MCF 10A (cell line): ENCODE results near the gene XYLT2. TPM values are rescaled to one million over a fixed set of nuclear protein-coding genes. Genes with fewer than 3 reads are reported as not detected.
"Not testable (repeated sequence)": the region's sequence is repeated elsewhere in the genome, so short reads cannot be mapped to it uniquely, and the experiment has no call there.

ENCODE experiments used
- BruUV-seq: library from RNA; stranded (reverse); fragments of 400-500 nt; replicated peaks from 2 replicates; lab custom pipeline; 2021; lab: Mats Ljungman, UMichigan
- CTCF ChIA-PET: fragments of 300-600 bp; sonication (Branson Sonifier 250); formaldehyde crosslinking; extraction: SDS; loops from one replicate; lab custom pipeline; 2021; ENCODE audit warnings: antibody characterized with exemption, inconsistent platforms; lab: Yijun Ruan, JAX
- POLR2A ChIA-PET: fragments of 300-600, 350-650 bp; sonication (Branson Sonifier 250); formaldehyde crosslinking; extraction: SDS; loops from one replicate; lab custom pipeline; 2020; ENCODE audit warnings: antibody characterized with exemption, inconsistent platforms; lab: Yijun Ruan, JAX
- DNase-seq: peaks from one replicate; pipeline ENCODE4 v3.0.0-alpha.2; 2018; ENCODE audit not compliant: unreplicated experiment
- H3K27ac Mint-ChIP-seq: one replicate; pipeline ENCODE4 v1.8.0; 2022; ENCODE audit warnings: mild to moderate bottlenecking, low read depth, mixed read lengths; ENCODE audit not compliant: unreplicated experiment
- H3K27me3 Mint-ChIP-seq: one replicate; pipeline ENCODE4 v1.8.0; 2022; ENCODE audit warnings: mixed read lengths; ENCODE audit not compliant: insufficient read depth, unreplicated experiment
- H3K36me3 Mint-ChIP-seq: one replicate; pipeline ENCODE4 v1.8.0; 2022; ENCODE audit warnings: mild to moderate bottlenecking, moderate library complexity, mixed read lengths; ENCODE audit not compliant: insufficient read depth, unreplicated experiment
- H3K4me1 Mint-ChIP-seq: one replicate; pipeline ENCODE4 v1.8.0; 2022; ENCODE audit warnings: mixed read lengths; ENCODE audit not compliant: insufficient read depth, unreplicated experiment
- H3K4me3 Mint-ChIP-seq: one replicate; pipeline ENCODE4 v1.8.0; 2022; ENCODE audit warnings: mild to moderate bottlenecking, moderate library complexity, mixed read lengths; ENCODE audit not compliant: unreplicated experiment
- H3K9me3 Mint-ChIP-seq: one replicate; pipeline ENCODE4 v1.8.0; 2022; ENCODE audit warnings: mixed read lengths; ENCODE audit not compliant: unreplicated experiment
- CTCF ChIP-seq: fragments of 200-600 bp; IDR thresholded peaks from one replicate; pipeline ENCODE4 v1.8.0; 2022; ENCODE audit warnings: antibody characterized with exemption, mild to moderate bottlenecking; ENCODE audit not compliant: unreplicated experiment
- intact Hi-C: fragments of 100-400 bp; cut with micrococcal nuclease; formaldehyde crosslinking; loops from 2 replicates; pipeline ENCODE4 v1.14.1; 2022
- total RNA-seq: library from RNA; stranded (reverse); gene quantifications from 2 replicates; pipeline ENCODE4 v1.2.3, GENCODE V29; 2022

XYLT2 gene
- total RNA-seq, 1 experiment from 2014 or later: 9.6 TPM

- no TSS peak for BruUV-seq
- no peaks in the 10 kb centered on the region for H3K4me1 Mint-ChIP-seq
- CTCF ChIA-PET: interaction anchor here (0.6 to 2.2 kb wide), 4 partner anchors 17 to 402 kb away, joined by 3 to 7 read pairs (median 4); no protein-coding TSS in a partner anchor
- intact Hi-C loops: no loop called here
- no peaks in the 10 kb centered on the region for H3K36me3 Mint-ChIP-seq
- POLR2A ChIA-PET: no interaction called here
- no peak overlapping the region for H3K27ac Mint-ChIP-seq
- DNase-seq: no peak
- TF ChIP-seq CTCF: no peak
- H3K4me3 Mint-ChIP-seq: no peak overlapping the region
- H3K27me3 Mint-ChIP-seq: peaks cover 12% of the 10 kb centered on the region
- H3K9me3 Mint-ChIP-seq: no peaks in the 10 kb centered on the region
Observed at GRCh38 chr17:50314456-50315011, 31.4 kb upstream of the XYLT2 start.

- TF ChIP-seq CTCF: no peak
- ChIA-PET POLR2A (interaction anchor here (0.5 to 2.7 kb wide), 7 partner anchors 15 to 155 kb away, joined by 3 to 8 read pairs (median 3); no protein-coding TSS in a partner anchor), CTCF (interaction anchor here (0.6 to 2.2 kb wide), 6 partner anchors 18 to 146 kb away, joined by 3 to 5 read pairs (median 4); partner anchors contain the start of gene COL1A1)
- H3K9me3 Mint-ChIP-seq: no peaks in the 10 kb centered on the region
- intact Hi-C loops: no loop called here
- no peaks in the 10 kb centered on the region for H3K36me3 Mint-ChIP-seq
- H3K27ac Mint-ChIP-seq: no peak overlapping the region
- peak; percentile 17 for DNase-seq
- H3K4me3 Mint-ChIP-seq: no peak overlapping the region
- BruUV-seq: no TSS peak
- H3K27me3 Mint-ChIP-seq: peaks cover 3% of the 10 kb centered on the region
- no peaks in the 10 kb centered on the region for H3K4me1 Mint-ChIP-seq
Observed at GRCh38 chr17:50316016-50316587, 29.8 kb upstream of the XYLT2 start.

- H3K27me3 Mint-ChIP-seq, H3K4me3 Mint-ChIP-seq, DNase-seq, H3K36me3 Mint-ChIP-seq, intact Hi-C loops, H3K9me3 Mint-ChIP-seq, H3K4me1 Mint-ChIP-seq, H3K27ac Mint-ChIP-seq, BruUV-seq: not testable (repeated sequence)
- CTCF ChIA-PET: interaction anchor here (0.5 to 2.2 kb wide), 5 partner anchors 39 to 162 kb away, joined by 3 to 5 read pairs (median 4); partner anchors contain the start of genes COL1A1 and RSAD1
- POLR2A ChIA-PET: interaction anchor here (0.5 to 2.7 kb wide), 8 partner anchors 15 to 223 kb away, joined by 3 to 8 read pairs (median 3); no protein-coding TSS in a partner anchor
Observed at GRCh38 chr17:50316660-50317059, 29.3 kb upstream of the XYLT2 start.

- no peak for DNase-seq
- Mint-ChIP-seq H3K4me3 (no peak overlapping the region), H3K9me3 (no peaks in the 10 kb centered on the region), H3K27me3 (no peaks in the 10 kb centered on the region), H3K27ac (no peak overlapping the region), H3K4me1 (no peaks in the 10 kb centered on the region), H3K36me3 (no peaks in the 10 kb centered on the region)
- ChIA-PET CTCF (interaction anchor here (0.5 to 2.2 kb wide), 7 partner anchors 13 to 466 kb away, joined by 3 to 5 read pairs (median 4); partner anchors contain the start of genes COL1A1 and RSAD1), POLR2A (interaction anchor here (0.6 to 2.7 kb wide), 4 partner anchors 14 to 224 kb away, joined by 3 to 8 read pairs (median 4); no protein-coding TSS in a partner anchor)
- no peak for TF ChIP-seq CTCF
- intact Hi-C loops: no loop called here
- no TSS peak for BruUV-seq
Observed at GRCh38 chr17:50317121-50317520, 28.8 kb upstream of the XYLT2 start.
